NCI-H2081 (cell line): Measurements from ENCODE around the gene ECHS1.
A peak's percentile ranks its signal among the peaks of the same experiment; 100 is the strongest.
"Not testable (repeated sequence)": the region's sequence is repeated elsewhere in the genome, so short reads cannot be mapped to it uniquely, and the experiment has no call there.

Experiments
- DNase-seq, 2 experiments: peaks; one replicate each; lab custom pipeline; 2025; lab: John Stamatoyannopoulos, UW

ECHS1 gene

DNA sequence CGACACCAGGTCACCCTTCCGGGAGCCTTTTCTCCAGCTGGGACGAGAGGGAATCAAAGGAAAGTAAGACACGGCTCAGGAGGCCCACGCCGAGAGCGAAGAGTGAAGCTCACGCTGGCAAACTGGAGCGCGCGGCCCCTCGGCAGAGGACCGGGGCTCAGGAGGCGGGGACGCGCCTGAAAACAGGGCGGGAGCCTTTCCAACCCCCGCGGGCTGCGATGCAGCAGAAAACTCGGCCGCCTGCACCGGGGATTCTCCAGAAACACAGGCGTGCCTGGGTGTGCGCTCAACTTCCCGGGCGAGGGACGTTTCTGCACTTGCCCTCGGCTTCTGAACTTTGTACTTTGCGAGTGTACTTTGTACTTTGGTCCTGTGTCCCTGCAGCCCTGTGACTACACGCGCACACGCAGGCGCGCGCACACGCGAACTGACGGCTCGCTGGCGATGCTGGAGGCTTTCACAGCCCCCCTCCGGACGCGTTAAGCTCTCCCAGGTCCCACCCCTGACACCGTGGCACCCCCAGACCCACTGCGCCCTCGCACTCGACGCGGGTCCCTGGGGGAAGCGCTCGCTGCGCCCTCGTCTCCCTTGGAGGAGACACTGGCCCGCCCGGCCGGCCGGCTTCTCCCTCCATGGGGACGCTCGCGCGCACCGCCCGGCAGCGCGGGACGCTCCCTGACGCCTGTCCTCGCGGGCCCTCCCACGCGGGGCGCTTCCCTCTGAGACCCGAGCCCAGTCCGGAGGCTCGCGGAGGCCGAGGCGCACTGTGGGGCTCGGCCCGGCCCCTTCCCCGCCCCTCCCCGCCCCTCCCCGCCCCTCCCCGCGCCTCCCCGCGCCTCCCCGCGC is 5.3 kb upstream of the ECHS1 start:
- peak in 1 of 2 experiments; percentile 28 for DNase-seq

DNA sequence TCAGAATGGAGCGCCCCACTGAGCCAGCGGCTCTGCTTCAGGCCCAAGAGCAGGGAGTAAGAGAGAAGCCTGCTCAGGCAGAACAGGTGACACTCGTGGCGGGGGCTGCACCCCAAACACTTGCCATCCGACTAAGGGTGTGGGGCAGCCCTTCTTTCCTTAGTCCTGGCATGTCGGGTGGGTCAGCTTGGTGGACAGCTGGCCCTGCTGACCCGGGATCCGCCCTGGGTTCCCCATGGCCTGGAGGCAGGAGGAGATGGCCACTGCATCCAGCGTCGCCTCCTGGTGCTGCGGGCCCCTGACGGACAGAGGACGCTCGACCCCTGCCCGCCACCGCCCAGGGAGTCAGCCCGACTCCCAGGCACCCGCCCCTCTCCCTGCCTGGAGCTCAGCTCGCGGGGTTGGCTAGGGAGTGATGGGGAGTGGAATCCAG is 4.7 kb upstream of the ECHS1 start:
- no peak for DNase-seq

DNA sequence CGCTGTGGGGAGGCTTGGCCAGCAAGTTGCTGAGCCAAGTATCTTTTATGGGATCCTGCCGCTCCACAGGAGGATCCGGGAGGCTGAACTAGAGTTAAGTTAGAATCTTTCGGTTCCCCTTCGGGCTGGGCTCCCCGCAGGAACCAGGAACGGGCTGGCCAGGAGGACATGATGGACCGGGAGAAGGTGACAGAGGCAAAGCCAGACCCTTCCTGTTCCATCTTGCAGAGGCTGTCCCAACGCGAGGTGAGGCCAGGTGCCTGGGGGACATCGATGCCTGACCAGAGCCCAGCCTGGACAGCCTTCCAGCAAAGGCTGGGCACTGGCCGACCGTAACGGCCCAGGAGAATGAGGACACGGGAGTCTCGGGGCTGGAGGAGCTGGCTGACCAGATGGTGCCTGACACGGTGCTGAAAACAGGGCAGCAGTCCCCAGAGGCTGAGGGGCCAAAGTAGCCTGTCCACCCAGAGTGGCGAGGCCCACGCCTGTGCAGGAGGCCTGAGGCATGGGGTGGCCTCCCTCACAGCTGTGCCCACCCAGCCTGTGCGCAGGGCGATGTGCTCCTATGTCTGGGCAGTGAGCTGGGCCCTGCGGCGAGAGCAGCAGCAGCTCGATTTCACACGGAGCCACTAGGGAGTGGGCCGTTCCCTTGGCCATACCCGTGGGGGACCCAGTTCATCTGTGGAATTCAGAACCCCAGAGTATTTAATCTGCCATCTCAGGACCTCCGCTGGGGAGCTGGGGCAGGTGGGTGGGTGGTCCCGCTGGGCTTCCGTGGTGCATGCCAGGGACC is 4.1 kb upstream of the ECHS1 start:
- no peak for DNase-seq

DNA sequence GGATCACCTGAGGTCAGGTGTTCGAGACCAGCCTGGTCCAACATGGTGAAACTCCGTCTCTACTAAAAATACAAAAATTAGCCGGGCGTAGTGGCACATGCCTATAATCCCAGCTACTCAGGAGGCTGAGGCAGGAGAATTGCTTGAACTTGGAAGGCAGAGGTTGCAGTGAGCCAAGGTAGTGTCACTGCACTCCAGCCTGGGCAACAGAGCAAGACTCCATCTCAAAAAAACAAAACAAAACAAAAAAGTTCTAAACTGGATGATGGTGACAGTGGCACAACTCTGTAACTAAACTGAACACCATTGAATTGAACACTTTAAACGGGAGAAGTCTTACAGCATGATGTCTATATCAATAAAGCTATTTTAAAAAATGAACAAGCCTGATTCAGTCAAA is 3.0 kb upstream of the ECHS1 start:
- DNase-seq = not testable (repeated sequence)

DNA sequence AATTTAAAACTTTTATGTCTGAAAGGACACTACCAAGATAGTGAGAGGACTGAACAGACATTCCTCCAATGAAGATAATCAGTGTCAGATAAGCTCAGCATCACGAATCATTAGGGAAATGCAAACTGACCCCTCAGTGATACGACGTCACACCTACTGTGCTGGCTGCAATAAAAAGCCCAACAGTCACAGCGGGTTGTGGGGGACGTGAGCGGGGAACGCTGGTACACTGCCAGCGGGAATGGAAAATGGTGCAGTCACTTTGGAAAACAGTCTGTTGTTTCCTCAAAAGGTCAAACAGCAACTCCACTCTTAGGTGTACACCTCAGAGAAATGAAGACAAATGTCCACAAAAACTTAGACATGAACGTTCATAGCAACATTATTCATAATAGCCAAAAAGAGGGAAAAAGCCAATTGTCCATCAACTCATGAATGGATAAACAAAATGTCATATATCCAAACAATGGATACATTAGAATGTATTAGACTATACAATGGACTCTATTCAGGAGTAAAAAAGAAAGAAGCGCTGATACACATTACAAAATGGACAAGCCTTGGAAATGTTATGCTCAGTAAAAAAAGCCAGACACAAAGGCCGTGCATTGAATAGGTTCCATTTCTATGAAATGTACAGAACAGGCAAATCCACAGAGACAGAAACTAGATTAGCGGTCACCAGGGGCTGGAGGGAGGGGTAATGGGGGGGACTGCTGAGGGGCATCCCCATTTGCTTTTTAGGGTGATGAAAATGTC is 2.4 kb upstream of the ECHS1 start:
- DNase-seq = no peak

DNA sequence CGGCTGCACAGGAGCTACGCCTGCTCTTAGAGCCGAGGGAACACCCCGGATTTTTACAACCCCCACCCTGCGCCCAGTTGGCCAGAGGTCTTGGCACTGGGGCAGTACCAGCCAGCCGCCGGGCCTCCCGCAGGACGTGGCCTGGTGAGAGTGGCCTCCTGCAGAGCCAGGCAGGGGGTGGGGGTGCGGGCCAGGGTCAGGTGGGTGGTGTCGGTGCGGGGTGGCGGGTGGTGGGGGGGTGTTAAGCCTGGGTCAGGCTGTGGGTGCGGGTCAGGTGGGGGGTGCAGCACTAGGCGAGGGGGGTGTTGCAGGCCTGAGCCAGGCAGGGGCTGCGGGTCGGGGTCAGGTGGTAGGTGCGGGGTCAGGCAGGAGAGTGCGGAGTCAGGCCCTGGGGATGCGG is 647 bp downstream of the ECHS1 start:
- no peak for DNase-seq

DNA sequence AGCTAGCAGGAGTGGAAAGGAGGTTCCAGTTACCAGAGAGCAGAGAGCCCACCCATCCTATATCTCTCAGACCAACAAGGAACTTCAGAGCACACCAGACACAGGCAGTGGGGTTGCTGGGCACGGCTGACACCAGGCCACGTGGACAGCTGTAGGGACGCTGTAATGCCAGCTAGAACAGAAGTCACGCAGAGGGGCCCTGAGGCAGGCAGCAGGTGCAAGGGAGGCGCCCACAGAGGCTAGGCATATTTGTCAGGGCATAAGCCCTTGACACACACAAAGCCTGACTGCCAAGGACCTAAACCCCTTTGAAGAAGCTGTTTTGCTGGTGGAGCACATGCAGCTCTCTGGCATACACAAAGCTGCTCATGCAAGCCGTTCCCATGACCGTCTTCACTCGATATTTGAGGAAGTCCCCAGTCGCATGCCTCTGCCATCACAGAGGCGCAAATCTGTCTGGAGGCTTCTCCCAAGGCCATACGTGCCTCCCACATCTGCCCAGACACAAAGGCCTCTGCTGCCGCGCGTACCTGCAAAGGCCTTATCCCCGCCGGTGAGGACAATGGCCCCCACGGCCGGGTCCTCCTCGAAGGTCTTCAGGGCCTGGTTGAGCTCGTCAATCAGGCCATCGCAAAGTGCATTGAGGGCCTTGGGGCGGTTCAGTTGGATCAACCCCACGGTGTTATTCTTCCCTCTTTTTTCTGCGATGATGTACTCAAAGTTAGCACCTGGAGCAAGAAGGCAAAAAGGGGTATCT is 2.9 kb downstream of the ECHS1 start:
- no peak for DNase-seq

DNA sequence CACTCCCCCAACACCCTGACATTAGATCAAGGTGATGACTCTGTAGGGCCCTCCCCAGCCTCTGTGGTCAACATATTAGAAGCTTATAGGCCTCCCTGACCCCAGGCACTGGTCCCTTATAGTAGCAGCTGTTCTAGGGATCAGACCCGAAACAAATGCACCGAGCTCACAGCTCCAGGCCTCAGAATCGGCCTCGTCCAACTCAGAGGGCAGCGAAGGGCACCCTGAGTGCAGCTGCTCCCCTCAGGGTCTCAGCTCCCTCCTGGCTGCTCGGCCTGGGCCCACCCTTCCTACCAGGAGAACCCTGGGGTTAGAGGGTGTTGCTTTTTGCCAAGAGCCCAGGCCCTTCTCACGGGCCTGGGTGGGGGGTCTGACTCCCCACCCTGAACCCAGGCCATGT is 5.0 kb downstream of the ECHS1 start:
- no peak for DNase-seq

DNA sequence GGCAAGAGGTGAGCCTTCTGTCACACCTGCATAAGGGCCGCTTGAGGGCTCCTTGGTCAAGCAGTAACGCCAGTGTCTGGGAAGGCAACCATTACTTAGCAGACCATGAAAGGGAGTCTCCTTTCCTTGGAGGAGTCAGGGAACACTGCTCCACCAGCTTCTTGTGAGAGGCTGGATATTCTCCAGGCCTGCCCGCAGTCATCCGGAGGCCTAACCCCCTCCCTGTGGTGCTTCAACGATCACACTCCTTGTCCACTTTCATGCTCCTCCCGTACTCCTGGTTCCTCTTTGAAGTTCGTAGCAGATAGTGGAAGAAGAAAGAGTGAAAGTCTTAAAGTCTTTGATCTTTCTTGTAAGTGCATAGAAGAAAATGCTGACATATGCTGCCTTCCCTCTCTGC is 5.7 kb downstream of the ECHS1 start:
- DNase-seq = not testable (repeated sequence)

DNA sequence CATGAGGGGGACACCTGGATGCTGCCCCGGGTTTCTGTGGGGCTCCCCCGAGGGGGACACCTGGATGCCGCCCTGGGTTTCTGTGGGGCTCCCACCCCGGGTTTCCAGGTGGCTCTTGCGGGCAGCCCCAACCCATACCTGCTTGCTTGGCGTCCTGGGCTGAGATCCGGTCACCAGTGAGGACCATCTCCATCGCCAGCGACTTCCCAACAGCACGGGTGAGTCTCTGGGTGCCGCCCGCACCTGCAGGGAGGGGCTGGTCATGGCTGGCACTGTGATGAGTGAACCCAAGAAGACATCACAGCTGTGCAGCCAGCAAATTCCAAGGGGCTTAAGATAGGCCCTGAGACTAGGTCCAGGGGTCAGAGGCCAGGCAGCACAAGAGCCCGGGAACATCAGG is 6.4 kb downstream of the ECHS1 start:
- DNase-seq = no peak

DNA sequence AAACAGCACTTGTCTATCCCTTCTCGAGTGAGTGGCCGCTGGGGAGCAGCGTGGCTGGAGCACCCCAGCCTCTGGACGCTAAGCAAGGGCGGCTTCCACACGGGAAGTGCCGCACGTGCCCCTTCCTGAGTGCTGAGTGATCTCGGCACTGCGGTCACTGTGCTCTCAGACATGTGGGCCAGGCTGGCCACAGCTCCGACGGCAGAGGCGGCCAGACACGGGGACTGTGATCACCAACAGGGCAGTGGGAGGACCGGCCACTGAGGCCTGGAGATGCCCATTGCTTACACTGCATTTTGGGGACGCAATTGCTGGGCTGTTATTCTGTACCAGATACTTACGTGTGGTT is 7.0 kb downstream of the ECHS1 start:
- DNase-seq = no peak

DNA sequence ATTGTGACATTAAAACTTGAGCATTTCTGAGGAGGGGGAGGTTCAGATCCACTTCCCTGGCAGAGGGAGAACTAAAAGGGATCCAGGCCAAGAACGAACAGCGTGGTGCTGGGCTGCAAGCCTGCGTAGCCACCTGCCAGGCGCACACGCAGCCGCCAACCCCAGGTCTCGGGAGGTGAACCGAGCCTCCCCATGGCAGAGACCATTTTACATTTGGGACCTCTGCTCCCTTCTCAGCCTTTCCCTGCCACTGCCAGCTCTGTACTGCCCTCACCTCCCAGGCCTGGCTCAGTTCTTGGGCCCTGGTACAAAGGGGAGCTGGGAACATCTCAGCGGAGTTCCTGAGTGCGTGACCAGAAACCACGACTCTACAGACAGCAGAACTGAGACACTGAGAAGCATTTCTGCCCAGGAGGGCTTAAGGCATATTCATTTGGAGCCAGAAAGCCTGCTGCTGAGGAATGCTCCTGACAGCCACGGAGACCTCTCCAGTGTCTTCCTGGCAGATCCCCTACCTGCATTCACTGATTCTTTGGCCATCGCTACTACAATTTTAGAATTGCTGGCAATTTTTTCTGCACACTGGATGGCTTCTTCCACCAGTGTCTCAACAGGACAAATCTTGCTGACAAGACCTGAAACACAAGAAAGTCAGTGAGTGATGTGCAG is 7.6 kb downstream of the ECHS1 start:
- DNase-seq = peak in 1 of 2 experiments; percentile 55

DNA sequence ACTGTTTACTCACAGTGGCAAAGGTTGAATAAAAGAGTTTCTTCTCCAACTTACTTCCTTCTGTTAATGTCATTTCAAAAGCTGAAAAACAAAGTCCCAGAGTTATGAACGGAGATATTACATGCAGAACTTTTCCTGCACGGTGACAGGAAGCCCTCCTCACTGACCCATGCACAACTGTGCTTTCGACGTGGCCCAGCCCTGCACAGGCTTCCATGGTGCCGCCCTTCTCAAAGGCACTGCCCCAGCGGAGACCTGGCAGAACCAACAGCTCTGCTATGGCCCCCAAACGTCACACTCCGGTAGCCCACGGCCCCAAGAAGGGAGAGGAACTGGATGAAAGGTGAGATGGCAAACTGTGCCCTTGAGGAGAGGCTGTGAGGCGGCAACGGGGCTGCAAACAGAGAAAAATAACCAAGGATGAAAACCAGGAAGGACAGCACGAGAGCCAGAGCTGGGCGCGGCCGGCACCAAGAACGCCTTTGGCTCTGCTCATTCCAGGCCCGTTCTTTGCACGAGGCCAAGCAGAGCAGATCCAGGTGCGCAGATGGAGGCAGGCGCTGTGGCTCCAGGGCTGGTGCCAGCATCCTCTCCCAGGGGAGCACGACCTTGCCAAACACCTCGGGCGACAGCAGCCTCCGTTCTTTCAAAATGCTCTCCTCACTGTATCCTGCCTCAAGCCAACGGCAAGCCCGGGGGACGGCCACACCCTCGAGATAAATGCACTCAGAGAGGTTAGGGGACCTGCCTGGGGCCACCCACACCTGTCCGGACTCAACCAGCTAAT is 8.3 kb downstream of the ECHS1 start:
- peak; percentile 57 to 72 for DNase-seq

DNA sequence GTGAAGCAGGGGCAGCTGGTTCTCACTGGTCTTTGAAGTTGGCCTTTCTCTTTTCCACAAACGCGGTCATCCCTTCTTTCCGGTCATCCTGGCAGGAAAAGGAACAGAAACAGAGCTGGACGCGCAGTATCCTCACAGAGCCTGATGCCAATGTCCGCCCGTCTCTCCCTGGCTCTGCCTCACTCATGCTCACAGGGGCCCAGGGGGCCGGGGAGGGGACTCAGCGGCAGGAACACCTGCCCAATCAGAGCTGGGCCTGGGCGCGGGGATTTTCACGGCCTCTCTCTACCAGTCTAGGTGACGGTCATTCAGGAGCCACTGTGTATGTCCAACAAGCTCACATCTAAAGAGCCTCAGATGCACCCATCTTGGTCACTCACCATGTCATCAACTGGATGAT is 10.3 kb downstream of the ECHS1 start:
- no peak for DNase-seq

DNA sequence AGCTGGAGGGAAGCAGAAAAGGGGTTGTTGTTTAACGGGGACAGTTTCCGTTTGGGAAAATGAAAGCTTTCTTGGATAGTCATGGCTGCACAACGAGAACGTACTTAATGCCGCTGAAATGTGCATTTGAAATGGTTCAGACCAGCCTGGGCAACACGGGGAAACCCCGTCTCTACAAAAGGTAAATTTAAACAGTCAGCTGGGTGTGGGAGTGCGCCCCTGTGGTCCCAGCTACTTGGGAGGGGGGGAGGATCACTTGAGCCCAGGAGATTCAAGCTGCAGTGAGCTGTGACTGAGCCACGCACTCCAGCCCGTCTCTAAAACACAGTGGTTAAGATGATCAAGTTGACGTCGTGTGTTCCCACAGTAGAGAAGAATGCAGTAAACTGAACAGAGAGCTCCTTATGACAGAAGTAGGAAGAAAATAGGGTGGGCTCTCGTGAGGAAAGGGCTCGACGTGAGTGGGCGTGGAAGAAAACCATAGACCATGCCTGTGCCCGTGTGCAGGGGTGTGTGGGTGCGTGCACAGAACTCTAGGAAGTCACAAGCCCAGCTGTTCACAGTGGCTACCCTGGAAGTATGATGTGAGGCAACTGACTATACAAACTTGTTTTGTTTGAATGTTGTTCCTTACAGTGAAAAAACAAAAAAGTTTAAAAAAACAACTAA is 11.2 kb downstream of the ECHS1 start:
- DNase-seq = no peak

DNA sequence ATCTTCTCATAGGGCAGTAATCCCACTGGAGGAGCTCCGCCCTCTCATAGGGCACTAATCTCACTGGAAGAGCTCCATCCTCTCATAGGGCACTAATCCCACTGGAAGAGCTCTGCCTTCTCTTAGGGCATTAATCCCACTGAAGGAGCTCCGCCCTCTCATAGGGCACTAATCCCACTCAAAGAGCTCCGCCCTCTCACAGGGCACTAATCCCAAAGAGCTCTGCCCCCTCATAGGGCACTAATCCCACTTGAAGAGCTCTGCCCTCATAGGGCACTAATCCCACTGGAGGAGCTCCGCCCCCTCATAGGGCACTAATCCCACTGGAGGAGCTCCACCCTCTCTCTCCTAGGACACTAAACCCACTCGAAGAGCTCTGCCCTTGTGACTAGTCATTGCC is 11.9 kb downstream of the ECHS1 start:
- no peak for DNase-seq

DNA sequence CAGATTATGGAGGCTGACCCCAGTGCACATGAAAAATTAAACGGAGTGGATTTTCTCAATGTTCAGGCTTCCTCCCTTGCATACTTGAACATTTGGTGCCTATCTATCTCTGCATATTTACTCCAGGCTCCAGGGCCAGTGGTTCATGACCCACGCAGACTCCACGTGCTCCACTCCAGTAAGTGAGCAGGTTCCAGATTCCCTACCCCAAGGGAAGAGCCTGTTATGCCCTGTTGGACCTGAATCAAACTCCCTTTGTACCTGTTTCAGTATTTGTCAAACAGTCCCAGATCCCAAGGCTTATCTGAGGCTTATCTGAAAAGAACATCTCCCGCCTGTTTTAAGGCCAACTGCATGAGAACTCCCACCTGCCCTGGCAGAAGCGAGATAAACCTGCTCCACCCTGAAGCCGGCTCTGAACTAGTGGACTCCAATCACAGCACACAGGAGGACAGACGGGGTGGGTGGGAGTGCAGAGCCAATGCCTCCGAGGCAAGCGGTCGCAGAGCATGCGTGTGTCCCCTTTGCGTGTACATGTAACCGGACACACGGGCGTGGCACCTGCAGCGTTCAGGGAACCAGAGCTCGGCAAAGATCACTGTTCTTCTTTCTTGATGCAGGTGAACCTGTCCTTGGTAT is 13.1 kb downstream of the ECHS1 start:
- DNase-seq = no peak

DNA sequence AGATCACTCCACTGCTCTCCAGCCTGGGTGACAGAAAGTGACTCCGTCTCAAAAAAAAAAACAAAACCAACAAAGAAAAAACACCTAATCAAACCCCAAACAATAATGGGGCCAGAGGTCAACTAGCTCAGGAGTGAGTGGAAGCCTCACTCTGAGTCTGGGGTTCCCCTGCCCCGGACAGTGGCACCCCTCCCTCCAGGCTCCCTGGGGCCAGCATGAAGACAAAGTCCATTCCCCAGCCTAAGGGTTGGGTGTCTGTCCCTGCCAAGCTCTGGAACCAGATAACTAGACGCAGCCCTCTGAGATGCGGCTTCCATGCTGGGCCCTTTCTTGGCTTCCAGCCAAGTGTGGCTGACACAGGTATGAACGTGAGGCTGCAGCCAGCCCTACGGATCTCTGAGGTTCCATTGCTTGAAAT is 13.6 kb downstream of the ECHS1 start:
- peak in 1 of 2 experiments; percentile 41 for DNase-seq

DNA sequence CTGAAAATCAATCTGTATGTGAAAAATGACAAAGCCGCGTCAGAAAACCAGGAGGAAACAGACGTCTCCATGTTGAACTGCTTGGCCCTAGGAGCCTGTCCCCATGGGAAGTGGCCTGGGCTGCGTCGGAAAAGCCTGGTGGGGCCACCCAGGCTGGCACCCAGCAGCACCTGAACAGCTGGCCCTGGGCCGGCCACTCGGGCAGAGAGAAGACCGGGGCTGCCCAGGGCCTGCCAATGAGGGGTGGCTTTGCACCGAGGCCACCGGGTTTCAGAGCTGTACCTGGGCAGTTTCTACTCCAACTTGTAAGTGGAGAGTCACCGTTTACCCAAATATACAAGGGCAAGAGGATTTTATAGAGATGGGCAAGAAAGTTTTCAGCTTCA is 14.2 kb downstream of the ECHS1 start:
- no peak for DNase-seq
